IMR-90 (cell line): ENCODE measurements around the gene HORMAD1. TPM values are rescaled to one million over a fixed set of nuclear protein-coding genes. Genes with fewer than 3 reads are reported as not detected.

ENCODE experiments used
- ATAC-seq: fragments of 200-7000 bp; cut with Tn5 transposase; 2 replicates; pipeline ENCODE4 v1.9.1; 2020; ENCODE audit warnings: low read depth, mild to moderate bottlenecking, moderate library complexity
- BruUV-seq: library from RNA; stranded (reverse); fragments of 400-500 nt; replicated peaks from 2 replicates; lab custom pipeline; 2021; lab: Mats Ljungman, UMichigan
- CTCF ChIA-PET: fragments of 300-600 bp; formaldehyde crosslinking; extraction: SDS; loops from one replicate; lab custom pipeline; 2021; ENCODE audit warnings: antibody characterized with exemption; lab: Yijun Ruan, JAX
- POLR2A ChIA-PET: fragments of 300-600 bp; sonication (Branson Sonifier 250); formaldehyde crosslinking; loops from one replicate; lab custom pipeline; 2022; ENCODE audit warnings: antibody characterized with exemption; ENCODE audit not compliant: unreplicated experiment; lab: Charles Lee
- DNase-seq: peaks from one replicate; pipeline ENCODE4 v3.0.0; 2013
- H2AFZ ChIP-seq: replicated peaks from 2 replicates; pipeline ENCODE3; 2013; ENCODE audit warnings: low read length, mild to moderate bottlenecking; ENCODE audit not compliant: poor library complexity
- H2AK5ac ChIP-seq: 2 replicates; pipeline ENCODE4 v1.6.1; 2013; ENCODE audit warnings: low read depth, low read length, inconsistent platforms
- H2AK9ac ChIP-seq: replicated peaks from 2 replicates; pipeline ENCODE3; 2013; ENCODE audit warnings: mild to moderate bottlenecking, low read depth, low read length, moderate library complexity; ENCODE audit not compliant: poor library complexity
- H2BK120ac ChIP-seq: 2 replicates; pipeline ENCODE4 v1.6.1; 2013; ENCODE audit warnings: low read depth, low read length, inconsistent platforms
- H2BK15ac ChIP-seq: 3 replicates; pipeline ENCODE4 v1.6.1; 2013; ENCODE audit warnings: low read depth, low read length, inconsistent platforms
- H2BK20ac ChIP-seq: 2 replicates; pipeline ENCODE4 v1.6.1; 2013; ENCODE audit warnings: low read depth, mild to moderate bottlenecking, inconsistent platforms, low read length, moderate library complexity
- H2BK5ac ChIP-seq: 2 replicates; pipeline ENCODE4 v1.6.1; 2013; ENCODE audit warnings: mild to moderate bottlenecking, low read depth, low read length, inconsistent platforms; ENCODE audit not compliant: poor library complexity, severe bottlenecking
- H3K14ac ChIP-seq: replicated peaks from 2 replicates; pipeline ENCODE4 v1.6.1; 2013; ENCODE audit warnings: low read depth, low read length, inconsistent platforms
- H3K18ac ChIP-seq: 2 replicates; pipeline ENCODE4 v1.6.1; 2013; ENCODE audit warnings: low read depth, low read length, control low read depth
- H3K23ac ChIP-seq: 2 replicates; pipeline ENCODE4 v1.6.1; 2013; ENCODE audit warnings: low read depth, low read length, inconsistent platforms
- H3K27ac ChIP-seq: 2 replicates; pipeline ENCODE4 v1.5.1; 2013; ENCODE audit warnings: mild to moderate bottlenecking, control low read depth, low read length; ENCODE audit not compliant: insufficient read depth
- H3K27me3 ChIP-seq: 2 replicates; pipeline ENCODE4 v1.6.1; 2013; ENCODE audit warnings: low read length; ENCODE audit not compliant: control insufficient read depth, insufficient read depth
- H3K36me3 ChIP-seq: 2 replicates; pipeline ENCODE4 v1.6.1; 2013; ENCODE audit warnings: low read length, mixed read lengths; ENCODE audit not compliant: control insufficient read depth, insufficient read depth
- H3K4ac ChIP-seq: 2 replicates; pipeline ENCODE4 v1.6.1; 2013; ENCODE audit warnings: low read depth, low read length, inconsistent platforms
- H3K4me1 ChIP-seq: 2 replicates; pipeline ENCODE4 v1.6.1; 2013; ENCODE audit warnings: low read length, mixed read lengths; ENCODE audit not compliant: control insufficient read depth, insufficient read depth
- H3K4me2 ChIP-seq: 2 replicates; pipeline ENCODE4 v1.6.1; 2013; ENCODE audit warnings: low read depth, mild to moderate bottlenecking, control low read depth, low read length, moderate library complexity
- H3K4me3 ChIP-seq: 2 replicates; pipeline ENCODE4 v1.5.1; 2013; ENCODE audit warnings: low read depth, mild to moderate bottlenecking, control low read depth, low read length, moderate library complexity; ENCODE audit not compliant: insufficient read depth
- H3K56ac ChIP-seq: 2 replicates; pipeline ENCODE4 v1.6.1; 2013; ENCODE audit warnings: low read length, inconsistent platforms; ENCODE audit not compliant: insufficient read depth; ENCODE audit errors: extremely low read depth
- H3K79me1 ChIP-seq, 2 experiments: 2 replicates each; pipeline ENCODE4 v1.6.1; 2013; ENCODE audit warnings: low read length in 2 of 2, inconsistent platforms in 1 of 2, low read depth in 1 of 2
- H3K9ac ChIP-seq: 2 replicates; pipeline ENCODE4 v1.6.1; 2013; ENCODE audit warnings: low read depth, low read length, control low read depth
- H3K9me1 ChIP-seq: 2 replicates; pipeline ENCODE4 v1.6.1; 2013; ENCODE audit warnings: low read length, inconsistent platforms; ENCODE audit not compliant: insufficient read depth
- H3K9me3 ChIP-seq: 2 replicates; pipeline ENCODE4 v1.6.1; 2013; ENCODE audit warnings: low read length; ENCODE audit not compliant: control insufficient read depth, insufficient read depth
- H4K20me1 ChIP-seq: 2 replicates; pipeline ENCODE4 v1.6.1; 2013; ENCODE audit warnings: low read length, inconsistent platforms; ENCODE audit not compliant: insufficient read depth
- H4K5ac ChIP-seq: 2 replicates; pipeline ENCODE4 v1.6.1; 2013; ENCODE audit warnings: mild to moderate bottlenecking, low read depth, low read length, control low read depth
- H4K8ac ChIP-seq, 2 experiments: 2 replicates each; pipeline ENCODE4 v1.6.1; 2013; ENCODE audit warnings: low read depth in 2 of 2, low read length in 2 of 2, control low read depth in 1 of 2, inconsistent platforms in 1 of 2
- H4K91ac ChIP-seq: 2 replicates; pipeline ENCODE4 v1.6.1; 2013; ENCODE audit warnings: low read depth, low read length, inconsistent platforms; ENCODE audit not compliant: insufficient read depth
- CEBPB ChIP-seq: IDR thresholded peaks from 2 replicates; pipeline ENCODE4 v1.6.1; 2012; ENCODE audit warnings: low read depth, low read length, improper control_type of control experiment
- CHD1 ChIP-seq: IDR thresholded peaks from 2 replicates; pipeline ENCODE4 v1.6.1; 2012; ENCODE audit warnings: low read depth, low read length, improper control_type of control experiment
- CTCF ChIP-seq: conservative IDR thresholded peaks from 2 replicates; pipeline ENCODE4 v1.5.1; 2012; ENCODE audit warnings: mild to moderate bottlenecking, low read depth, low read length, improper control_type of control experiment
- ELK1 ChIP-seq: fragments of 150-350 bp; IDR thresholded peaks from 2 replicates; pipeline ENCODE4 v1.6.1; 2016; ENCODE audit warnings: low read depth, mild to moderate bottlenecking, low read length, moderate library complexity, borderline replicate concordance
- FOS ChIP-seq: fragments of 150-350 bp; IDR thresholded peaks from 2 replicates; pipeline ENCODE4 v1.6.1; 2016; ENCODE audit warnings: low read depth, low read length
- MAZ ChIP-seq: IDR thresholded peaks from 2 replicates; pipeline ENCODE4 v1.6.1; 2012; ENCODE audit warnings: low read depth, mild to moderate bottlenecking, low read length, improper control_type of control experiment, moderate library complexity, borderline replicate concordance
- NFE2L2 ChIP-seq: fragments of 150-350 bp; IDR thresholded peaks from 2 replicates; pipeline ENCODE4 v1.6.1; 2016; ENCODE audit warnings: low read depth, mild to moderate bottlenecking, low read length
- RCOR1 ChIP-seq: IDR thresholded peaks from 2 replicates; pipeline ENCODE4 v1.6.1; 2012; ENCODE audit warnings: mild to moderate bottlenecking, low read length, improper control_type of control experiment; ENCODE audit not compliant: insufficient replicate concordance
- RFX5 ChIP-seq: IDR thresholded peaks from 2 replicates; pipeline ENCODE4 v1.8.0; 2012; ENCODE audit warnings: low read depth, mild to moderate bottlenecking, low read length, moderate library complexity
- USF2 ChIP-seq: fragments of 150-350 bp; IDR thresholded peaks from 2 replicates; pipeline ENCODE4 v1.6.1; 2017; ENCODE audit warnings: mild to moderate bottlenecking, antibody characterized with exemption, low read length, low read depth
- WGBS, 2 experiments: methylation state at CpG; one replicate each; pipeline versions ENCODE4 v1.1.5 to v1.1.7; 2013; ENCODE audit warnings: missing lambda C conversion rate in 2 of 2; ENCODE audit not compliant: insufficient read length in 1 of 2; ENCODE audit errors: extremely low coverage in 2 of 2; 5-methylcytosine and 5-hydroxymethylcytosine counted together
- dilution Hi-C: fragments of 300-500 bp; cut with HindIII; formaldehyde crosslinking; loops from one replicate; pipeline ENCODE4 v1.14.3; 2018; ENCODE audit warnings: low sequenced_read_pairs; ENCODE audit not compliant: unreplicated experiment
- in situ Hi-C: fragments of 300-500 bp; cut with MboI; formaldehyde crosslinking; loops from 3 replicates; pipeline ENCODE4 v1.14.3; 2019; ENCODE audit warnings: low sequenced_read_pairs, inconsistent platforms, mixed read lengths
- intact Hi-C: fragments of 100-400 bp; cut with micrococcal nuclease; formaldehyde crosslinking; loops from 2 replicates; pipeline ENCODE4 v1.10.0; 2022
- polyA plus RNA-seq, 3 experiments: library from polyadenylated mRNA; depleted of rRNA; stranded (reverse); fragments of >200 nt; gene quantifications; 2 replicates each; pipeline ENCODE4 v1.2.3, GENCODE V29; 2012; ENCODE audit warnings: low replicate concordance in 1 of 3
- total RNA-seq: library from RNA; depleted of rRNA; stranded (reverse); fragments of >200 nt; gene quantifications from 2 replicates; pipeline ENCODE4 v1.2.3, GENCODE V29; 2012

Gene HORMAD1
- total and polyA plus RNA-seq, 2 of the 4 experiments (the other 2 are of a cell fraction) = not detected

- Histone ChIP-seq H3K27ac (no peak overlapping the region), H3K4me3 (no peak overlapping the region), H4K91ac (no peak overlapping the region), H3K9me3 (no peaks in the 10 kb centered on the region), H2BK20ac (no peak overlapping the region), H2AK9ac (no peak overlapping the region), H2BK120ac (no peak overlapping the region), H3K4me2 (no peak overlapping the region), H3K14ac (no peak overlapping the region), H2AK5ac (no peak overlapping the region), H4K20me1 (no peaks in the 10 kb centered on the region), H3K9me1 (no peaks in the 10 kb centered on the region), H2BK5ac (no peak overlapping the region), H3K4ac (no peak overlapping the region), H3K9ac (no peak overlapping the region), H3K4me1 (no peaks in the 10 kb centered on the region), H2BK15ac (no peak overlapping the region), H3K27me3 (no peaks in the 10 kb centered on the region), H3K18ac (no peak overlapping the region), H3K36me3 (peaks cover 5% of the 10 kb centered on the region; the same call in 1 of the 2 replicates), H3K23ac (no peak overlapping the region), H3K56ac (no peak overlapping the region), H4K8ac (no peak overlapping the region), H4K5ac (no peak overlapping the region), H2AFZ (no peak overlapping the region), H3K79me1 (0 out of 4 replicates have a peak, but pooled peaks cover 0 to 5% of the 10 kb centered on the region in 2 experiments)
- no CpG with 5 or more reads among the region's 4 CpGs for WGBS, 2 experiments
- no peak for DNase-seq
- no TSS peak for BruUV-seq
- no peak for TF ChIP-seq CEBPB
- TF ChIP-seq MAZ = no peak
- no peak for TF ChIP-seq CTCF
- no peak for TF ChIP-seq FOS
- TF ChIP-seq CHD1 = no peak
- TF ChIP-seq RFX5 = no peak
- no peak for TF ChIP-seq USF2
- no peak for TF ChIP-seq ELK1
- TF ChIP-seq NFE2L2 = no peak
- no peak for TF ChIP-seq RCOR1
- CTCF ChIA-PET = interaction anchor here (0.6 to 0.7 kb wide), 2 partner anchors 26 to 154 kb away, joined by 3 read pairs; no protein-coding TSS in a partner anchor
- in situ Hi-C loops (no loop called here), dilution Hi-C loops (no loop called here), intact Hi-C loops (no loop called here)
- POLR2A ChIA-PET = no interaction called here
- no peak for ATAC-seq
Measured at GRCh38 chr1:150674881-150675280, 45.8 kb downstream of the HORMAD1 start.
